ENCODE data around the gene KLHL5. TPM values are rescaled to one million over a fixed set of nuclear protein-coding genes. Genes with fewer than 3 reads are reported as not detected.

Gene KLHL5
- total and polyA plus RNA-seq, 12 donors: 4.2 to 22.7 (median 11.3) TPM

GRCh38 chr4:39114436-39114835 is 52.4 kb downstream of the KLHL5 start:
- WGBS, 2 donors: 90 to 91% methylated on average over 2 of the region's 2 CpGs
- Histone ChIP-seq H3K4me1 (no peaks in the 10 kb centered on the region), H3K36me3 (peaks cover 0 to 92% (median 23%) of the 10 kb centered on the region in 9 donors), H3K4me3 (no peak overlapping the region), H3K27me3 (no peaks in the 10 kb centered on the region), H3K27ac (no peak overlapping the region), H3K9me3 (no peaks in the 10 kb centered on the region)
- TF ChIP-seq, protein P1, sequence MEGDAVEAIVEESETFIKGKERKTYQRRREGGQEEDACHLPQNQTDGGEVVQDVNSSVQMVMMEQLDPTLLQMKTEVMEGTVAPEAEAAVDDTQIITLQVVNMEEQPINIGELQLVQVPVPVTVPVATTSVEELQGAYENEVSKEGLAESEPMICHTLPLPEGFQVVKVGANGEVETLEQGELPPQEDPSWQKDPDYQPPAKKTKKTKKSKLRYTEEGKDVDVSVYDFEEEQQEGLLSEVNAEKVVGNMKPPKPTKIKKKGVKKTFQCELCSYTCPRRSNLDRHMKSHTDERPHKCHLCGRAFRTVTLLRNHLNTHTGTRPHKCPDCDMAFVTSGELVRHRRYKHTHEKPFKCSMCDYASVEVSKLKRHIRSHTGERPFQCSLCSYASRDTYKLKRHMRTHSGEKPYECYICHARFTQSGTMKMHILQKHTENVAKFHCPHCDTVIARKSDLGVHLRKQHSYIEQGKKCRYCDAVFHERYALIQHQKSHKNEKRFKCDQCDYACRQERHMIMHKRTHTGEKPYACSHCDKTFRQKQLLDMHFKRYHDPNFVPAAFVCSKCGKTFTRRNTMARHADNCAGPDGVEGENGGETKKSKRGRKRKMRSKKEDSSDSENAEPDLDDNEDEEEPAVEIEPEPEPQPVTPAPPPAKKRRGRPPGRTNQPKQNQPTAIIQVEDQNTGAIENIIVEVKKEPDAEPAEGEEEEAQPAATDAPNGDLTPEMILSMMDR (IDR thresholded peaks at IDR 0.05): no peak
- ATAC-seq (no peak), DNase-seq (no peak)
- intact Hi-C loops (cut with DNase I): no loop called here

GRCh38 chr4:39118034-39118658 is 56.1 kb downstream of the KLHL5 start:
- Histone ChIP-seq H3K27ac (peak overlapping the region in 1 of 10 donors; percentile 47), H3K9me3 (peaks cover 0 to 7% (median 0%) of the 10 kb centered on the region in 11 donors), H3K27me3 (no peaks in the 10 kb centered on the region), H3K4me3 (no peak overlapping the region), H3K4me1 (no peaks in the 10 kb centered on the region), H3K36me3 (peaks cover 0 to 98% (median 16%) of the 10 kb centered on the region in 9 donors)
- ATAC-seq (no peak), DNase-seq (no peak)
- 96 to 99% methylated on average over 6 of the region's 6 CpGs for WGBS, 2 donors
- TF ChIP-seq, protein P1 (IDR thresholded peaks at IDR 0.05): no peak
- intact Hi-C loops (cut with DNase I): no loop called here

DNA sequence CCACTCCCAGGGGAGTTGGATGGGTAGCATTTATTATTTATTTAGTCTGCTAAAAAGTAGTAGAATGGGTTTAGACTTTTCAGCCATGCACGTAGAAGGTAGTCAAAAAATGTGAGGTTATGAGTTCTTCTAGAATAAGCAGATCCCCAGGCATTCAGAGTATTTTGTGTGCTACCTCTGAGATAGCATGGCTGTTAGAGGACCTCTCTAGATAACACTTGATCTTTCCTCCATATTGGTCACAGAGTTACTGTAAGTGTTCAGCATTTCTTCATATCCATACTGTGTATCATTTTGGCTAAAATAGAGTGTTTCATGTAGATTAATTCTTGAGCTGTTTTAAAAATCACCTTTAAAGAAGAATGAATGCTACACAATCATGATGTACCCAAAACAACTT is 58.4 kb downstream of the KLHL5 start:
- TF ChIP-seq, protein P1 (IDR thresholded peaks at IDR 0.05): no peak
- Histone ChIP-seq H3K9me3 (peaks cover 0 to 13% (median 0%) of the 10 kb centered on the region in 11 donors), H3K36me3 (peaks cover 0 to 91% (median 11%) of the 10 kb centered on the region in 9 donors), H3K27me3 (no peaks in the 10 kb centered on the region), H3K4me1 (no peaks in the 10 kb centered on the region), H3K4me3 (no peak overlapping the region), H3K27ac (no peak overlapping the region)
- 89 to 97% methylated on average over 1 of the region's 1 CpG for WGBS, 2 donors
- intact Hi-C loops (cut with DNase I): loop anchor here in 1 of 10 donors (10.0 kb wide), 1 partner anchor 76 kb away; no protein-coding TSS in a partner anchor
- no peak for DNase-seq
- no peak for ATAC-seq

GRCh38 chr4:39124885-39125599 is 63.0 kb downstream of the KLHL5 start:
- Histone ChIP-seq H3K27ac (no peak overlapping the region), H3K27me3 (no peaks in the 10 kb centered on the region), H3K4me3 (no peak overlapping the region), H3K4me1 (no peaks in the 10 kb centered on the region), H3K9me3 (peaks cover 0 to 13% (median 0%) of the 10 kb centered on the region in 11 donors), H3K36me3 (peaks cover 0 to 45% (median 5%) of the 10 kb centered on the region in 9 donors)
- intact Hi-C loops (cut with DNase I): loop anchor here in 1 of 10 donors (10.0 kb wide), 1 partner anchor 80 kb away; no protein-coding TSS in a partner anchor
- 97% methylated on average over 9 of the region's 9 CpGs for WGBS, 2 donors
- TF ChIP-seq, protein P1 (IDR thresholded peaks at IDR 0.05): no peak
- DNase-seq: no peak
- ATAC-seq: no peak

All from heart right ventricle (tissue), 16 donors.